Mesenteric fat pad (tissue), 1 donor: ENCODE results near the gene SNPH. TPM values are rescaled to one million over a fixed set of nuclear protein-coding genes. Genes with fewer than 3 reads are reported as not detected.

Experiments
- DNase-seq: peaks from one replicate; pipeline ENCODE4 v3.0.0-alpha.2; 2020; ENCODE audit warnings: low spot score
- total RNA-seq: library from RNA; stranded (reverse); fragmentation: NEBNext Ultra II Directional; extraction: Animal tissue kit (Norgen Biotek cat#: 25700); gene quantifications from one replicate; pipeline ENCODE4 v1.2.1, GENCODE V29; 2021
- donor health status: DM: yes; HTN: yes; CAD: no.

SNPH gene
- total RNA-seq, 1 donor from 2014 or later = 4.9 TPM

GRCh38 chr20:1305712-1306111 lies 39.6 kb downstream of the SNPH start:
- no peak for DNase-seq

- no peak for DNase-seq
Measured at GRCh38 chr20:1306316-1307135, 40.4 kb downstream of the SNPH start.

DNA sequence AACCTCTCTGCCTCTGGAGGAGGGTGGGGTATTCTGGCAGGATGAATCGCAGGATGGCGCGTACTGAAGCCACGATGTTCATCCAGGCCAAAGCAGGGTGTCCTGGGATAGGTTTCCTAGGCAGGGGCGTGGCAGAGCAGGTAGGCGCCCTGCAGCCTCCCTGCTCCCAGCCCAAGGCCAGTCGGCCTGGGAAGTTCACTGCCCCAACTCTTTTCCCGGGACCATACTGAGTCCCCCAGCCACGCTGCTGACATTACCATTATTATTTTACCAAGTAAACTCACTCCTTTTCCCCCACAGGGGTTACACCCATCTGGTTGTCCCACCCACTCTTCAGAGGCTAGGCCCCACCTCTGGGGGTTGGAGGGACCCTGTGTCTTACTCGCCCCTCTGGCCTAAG lies 41.1 kb downstream of the SNPH start:
- DNase-seq = no peak

- no peak for DNase-seq
Measured at GRCh38 chr20:1307571-1307971, 41.5 kb downstream of the SNPH start.

DNA sequence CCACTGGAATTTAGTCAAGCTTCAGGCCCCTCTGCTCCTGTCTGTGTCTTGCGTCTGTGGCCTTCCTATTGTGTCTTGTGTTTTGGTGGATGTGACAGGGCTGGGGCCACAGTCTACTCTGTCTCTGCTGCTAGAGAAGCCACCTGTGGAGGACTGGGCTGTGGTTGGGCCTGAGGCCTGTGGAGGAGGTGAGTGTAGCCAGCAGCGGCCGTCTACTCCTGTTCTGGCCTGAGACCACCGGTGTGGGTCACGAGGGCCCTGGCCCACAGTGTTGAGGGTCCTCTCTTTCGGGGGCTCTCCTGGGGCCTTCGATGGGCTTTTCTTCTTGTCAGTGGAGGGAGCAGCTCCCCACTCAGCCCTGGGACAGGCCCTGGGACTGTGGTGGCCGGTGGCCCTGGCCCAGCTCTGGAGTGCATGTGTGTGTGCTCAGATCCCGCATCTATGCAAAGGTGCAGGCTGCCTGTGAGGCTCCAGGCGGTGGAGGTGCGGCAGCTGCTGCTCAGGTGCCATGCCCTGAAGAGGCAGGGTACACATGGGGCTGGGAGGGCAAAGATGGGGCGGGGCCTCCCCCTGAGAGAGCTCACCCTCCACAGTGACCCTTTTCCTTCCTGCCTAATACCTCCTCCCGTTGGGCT lies 42.1 kb downstream of the SNPH start:
- no peak for DNase-seq

DNA sequence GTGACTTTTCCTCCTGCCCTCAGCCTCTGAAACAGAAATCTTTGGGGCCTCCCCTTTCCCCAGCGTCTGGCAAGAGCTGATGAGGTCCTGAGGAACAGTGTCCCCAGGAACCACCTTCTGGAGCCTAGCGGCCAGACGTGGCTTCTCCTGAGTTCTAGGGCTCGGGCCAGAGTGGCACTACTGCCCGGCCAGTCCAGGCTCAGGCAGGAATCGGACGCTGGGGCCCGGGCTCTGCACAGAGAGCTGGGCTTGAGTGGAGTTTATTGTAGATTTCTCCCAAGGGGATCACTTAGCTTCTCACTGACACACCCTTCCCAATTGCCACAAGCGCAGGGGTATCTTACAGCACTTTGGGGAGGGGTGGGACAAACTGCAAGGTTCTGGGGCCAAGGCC lies 42.6 kb downstream of the SNPH start:
- DNase-seq = no peak

DNA sequence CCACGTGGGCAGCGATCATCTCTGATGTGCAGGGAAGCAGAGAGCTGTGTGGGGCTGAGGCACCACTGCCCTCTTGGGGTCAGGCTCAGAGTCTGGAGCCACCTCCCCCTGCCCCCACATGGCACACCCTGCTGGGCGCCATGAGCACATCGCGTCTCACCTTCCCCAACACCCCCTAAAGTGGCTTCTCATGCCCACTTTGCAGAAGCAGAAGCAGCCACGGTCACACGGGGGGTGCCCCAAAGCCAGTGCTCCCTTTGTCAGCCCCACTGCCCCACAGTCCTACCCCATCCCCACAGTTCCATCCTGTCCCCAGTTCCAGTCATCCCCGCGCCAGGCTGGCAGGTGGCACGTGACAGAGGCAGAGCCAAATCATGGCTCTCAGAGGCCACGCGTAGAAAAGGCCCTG lies 43.3 kb downstream of the SNPH start:
- DNase-seq = no peak

DNA sequence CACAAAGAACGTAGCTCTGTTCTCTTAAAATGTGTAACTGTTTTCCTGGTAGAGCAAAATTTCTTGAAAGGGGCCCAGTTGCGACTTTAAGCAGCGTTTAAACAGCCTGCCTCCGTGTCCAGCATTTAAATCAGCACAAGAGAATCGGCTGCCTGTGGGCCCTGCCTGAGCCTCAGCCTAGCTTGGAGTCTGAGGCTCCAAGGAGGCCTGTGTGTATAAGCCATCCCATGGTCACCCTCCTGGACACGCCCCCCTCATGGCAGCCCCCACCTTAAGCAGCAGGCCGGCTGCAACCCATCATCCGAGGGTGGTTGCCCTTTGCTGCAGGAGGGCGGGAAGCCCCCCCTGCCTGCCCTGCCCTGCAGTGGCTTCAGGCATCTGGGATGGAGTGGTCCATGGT lies 44.0 kb downstream of the SNPH start:
- no peak for DNase-seq

DNA sequence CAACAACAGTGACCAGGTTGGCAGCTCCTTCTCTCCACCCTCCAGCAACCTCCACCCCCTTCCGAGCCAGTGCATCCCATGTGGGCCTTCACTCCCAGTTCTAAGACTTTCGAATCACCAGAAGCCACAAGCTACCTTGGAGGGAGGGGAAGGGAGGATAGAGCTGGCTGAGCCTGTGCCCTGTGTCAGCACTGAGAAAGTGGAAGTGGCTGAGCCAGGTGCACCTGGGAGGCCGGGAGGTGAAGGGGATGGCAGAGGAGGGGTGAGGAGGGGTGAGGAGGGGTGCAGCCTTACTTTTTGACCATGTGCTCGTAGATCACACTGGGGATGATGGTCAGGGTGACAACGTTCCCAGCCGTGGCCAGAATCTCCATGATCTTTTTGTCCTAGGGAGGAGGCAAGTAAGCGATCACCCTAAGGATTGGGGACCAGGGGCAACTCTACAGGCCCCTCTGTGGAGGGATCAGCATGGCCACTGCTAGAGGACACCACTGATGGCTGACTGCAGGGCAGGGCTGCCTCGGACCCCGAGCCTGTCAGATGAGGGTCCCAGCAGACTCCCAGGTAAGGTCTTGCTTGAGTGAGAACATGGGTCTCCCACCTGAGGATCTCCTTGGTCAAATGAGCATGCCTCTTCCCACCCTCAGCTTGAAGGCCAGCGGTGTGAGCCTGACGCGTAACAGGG lies 44.6 kb downstream of the SNPH start:
- no peak for DNase-seq

- no peak for DNase-seq
Measured at GRCh38 chr20:1312308-1312707, 46.2 kb downstream of the SNPH start.

DNA sequence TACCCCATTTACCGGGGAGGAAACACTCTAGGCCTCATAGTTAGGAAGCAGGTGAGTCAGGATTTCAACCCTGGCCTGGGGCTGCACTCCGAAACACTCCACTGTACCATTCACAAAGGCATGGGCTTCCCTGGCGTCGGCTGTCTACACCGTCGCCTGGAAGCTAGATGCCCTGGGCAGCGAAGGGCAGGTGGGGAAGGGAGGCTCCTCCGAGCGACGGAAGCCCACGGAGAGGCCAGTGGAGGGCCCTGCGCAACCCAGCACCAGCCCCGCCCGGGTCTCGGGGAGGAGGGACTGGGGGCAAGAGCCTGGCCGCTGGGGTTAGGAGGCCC lies 46.8 kb downstream of the SNPH start:
- DNase-seq = no peak

DNA sequence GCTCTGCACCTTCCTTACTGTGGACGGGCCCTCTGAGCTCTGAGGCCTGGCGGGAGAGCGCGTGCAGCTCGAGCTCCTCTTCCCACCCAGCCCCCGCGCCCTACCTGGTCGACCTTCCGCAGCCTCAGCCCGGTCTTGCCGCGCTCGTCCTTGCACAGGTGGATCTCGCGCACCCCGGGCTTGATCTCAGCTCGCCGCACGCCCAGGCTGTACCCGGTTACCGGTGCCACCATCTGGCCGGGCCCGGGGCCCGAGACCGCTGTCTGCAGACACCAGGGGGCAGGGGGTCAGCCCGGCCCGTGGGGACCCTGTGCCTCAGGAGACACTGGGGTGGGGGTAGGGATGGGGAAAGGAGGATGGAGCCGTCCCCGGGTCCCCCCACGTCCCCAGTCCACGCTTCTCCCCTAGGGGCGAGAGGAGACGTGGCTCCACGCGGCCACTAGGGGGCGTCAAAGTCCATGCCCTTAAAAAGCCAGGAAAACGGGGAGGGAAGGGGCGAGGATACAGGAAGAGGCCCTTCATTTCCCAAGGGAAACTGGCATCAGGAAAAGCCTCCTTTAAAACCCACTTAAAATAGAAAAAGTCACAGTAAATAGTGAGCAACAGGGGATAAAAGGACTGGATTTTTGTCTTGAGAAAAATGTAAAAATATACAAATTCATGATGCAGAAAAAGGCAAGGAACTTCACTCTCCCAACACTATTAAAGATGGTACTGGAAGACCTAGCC lies 47.3 kb downstream of the SNPH start:
- DNase-seq = no peak

GRCh38 chr20:1315804-1316203 lies 49.7 kb downstream of the SNPH start:
- no peak for DNase-seq

DNA sequence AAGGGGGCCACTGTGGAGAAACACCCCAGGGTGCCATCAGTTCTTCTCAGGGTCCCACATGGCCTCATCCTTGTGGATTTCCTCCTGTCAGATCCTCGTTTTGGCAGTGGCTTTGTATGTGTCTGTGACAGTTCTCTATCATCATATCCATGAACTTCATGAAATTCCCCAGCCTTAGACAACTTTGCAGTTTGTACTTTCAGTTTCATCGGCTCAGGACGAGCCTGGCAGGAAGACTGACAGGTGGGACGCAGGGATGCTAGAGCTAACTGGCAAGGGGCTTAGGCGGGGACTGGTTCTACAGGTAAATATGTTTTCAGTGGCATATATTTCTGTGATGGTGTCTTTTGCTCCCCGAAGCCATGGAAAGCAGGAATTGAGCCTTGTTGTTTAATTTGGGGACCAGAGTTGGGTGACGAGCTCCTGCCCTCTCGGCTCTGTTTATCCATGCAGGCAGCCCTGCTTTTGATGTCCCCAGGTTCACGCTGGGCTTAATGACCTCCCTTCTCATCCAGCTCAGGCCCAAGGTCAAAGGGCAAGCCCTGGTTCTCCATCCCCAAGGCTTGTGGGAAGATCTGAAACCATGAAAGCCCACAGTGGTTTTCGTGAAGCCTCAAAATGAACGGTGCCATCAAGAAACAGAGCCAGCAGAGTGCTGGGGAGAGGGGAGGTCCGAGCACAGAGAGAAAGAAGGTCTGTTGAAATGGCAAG lies 51.6 kb downstream of the SNPH start:
- DNase-seq = no peak

- no peak for DNase-seq
Measured at GRCh38 chr20:1319051-1319450, 53.0 kb downstream of the SNPH start.

DNA sequence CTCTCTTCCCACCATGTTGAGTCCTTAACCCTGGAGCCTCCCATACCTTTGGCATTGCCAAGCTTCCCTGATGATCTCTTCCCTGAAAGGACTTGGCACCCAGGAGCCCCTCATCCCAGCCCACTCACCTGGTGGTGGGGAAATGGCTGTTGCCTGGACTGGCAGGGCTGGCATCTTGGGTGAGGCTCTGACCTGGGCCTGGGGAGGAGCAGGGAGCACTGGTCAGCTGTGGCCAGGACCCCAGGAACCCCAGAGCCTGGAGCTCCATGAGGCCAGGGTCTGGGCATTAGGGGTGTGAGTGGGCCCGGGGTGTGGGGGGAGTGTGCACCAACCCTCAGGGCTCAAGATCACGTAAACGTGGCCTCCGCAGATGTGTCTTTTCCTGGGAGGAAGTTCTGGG lies 53.4 kb downstream of the SNPH start:
- DNase-seq = no peak

DNA sequence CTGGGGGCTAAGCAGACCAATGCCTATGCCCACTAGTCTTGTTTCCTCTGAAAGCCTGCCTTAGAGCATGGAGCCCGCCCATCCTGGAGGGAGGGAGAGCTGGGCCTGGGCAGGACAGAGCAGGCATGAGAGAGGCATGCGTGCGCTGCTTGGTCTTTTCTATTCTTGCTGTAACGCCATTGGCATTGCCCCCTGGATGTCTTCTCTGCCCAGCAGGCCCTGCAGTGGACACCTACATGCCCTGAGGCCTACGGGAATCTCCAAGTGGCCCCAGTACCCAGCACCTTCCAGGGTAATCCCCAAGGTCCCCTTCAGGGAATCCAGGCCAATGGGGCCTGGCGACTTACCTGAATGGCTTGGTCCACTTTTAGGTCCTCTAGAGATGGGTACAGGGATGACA lies 53.9 kb downstream of the SNPH start:
- DNase-seq = no peak

GRCh38 chr20:1320902-1321653 lies 55.0 kb downstream of the SNPH start:
- no peak for DNase-seq

DNA sequence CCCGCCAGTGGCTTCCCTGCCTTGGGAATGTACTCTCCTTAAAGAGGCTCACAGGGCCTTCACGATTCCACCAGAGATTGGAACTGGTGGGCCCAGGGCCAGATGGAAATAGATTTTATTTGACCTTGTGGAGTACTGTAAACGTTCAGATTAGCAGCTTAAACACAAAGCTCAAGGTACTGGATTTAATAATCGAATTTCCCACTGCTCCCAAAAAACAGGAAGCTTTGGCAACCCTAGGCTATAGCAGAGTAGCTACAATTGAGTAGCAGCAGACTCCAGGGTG lies 55.5 kb downstream of the SNPH start:
- no peak for DNase-seq

DNA sequence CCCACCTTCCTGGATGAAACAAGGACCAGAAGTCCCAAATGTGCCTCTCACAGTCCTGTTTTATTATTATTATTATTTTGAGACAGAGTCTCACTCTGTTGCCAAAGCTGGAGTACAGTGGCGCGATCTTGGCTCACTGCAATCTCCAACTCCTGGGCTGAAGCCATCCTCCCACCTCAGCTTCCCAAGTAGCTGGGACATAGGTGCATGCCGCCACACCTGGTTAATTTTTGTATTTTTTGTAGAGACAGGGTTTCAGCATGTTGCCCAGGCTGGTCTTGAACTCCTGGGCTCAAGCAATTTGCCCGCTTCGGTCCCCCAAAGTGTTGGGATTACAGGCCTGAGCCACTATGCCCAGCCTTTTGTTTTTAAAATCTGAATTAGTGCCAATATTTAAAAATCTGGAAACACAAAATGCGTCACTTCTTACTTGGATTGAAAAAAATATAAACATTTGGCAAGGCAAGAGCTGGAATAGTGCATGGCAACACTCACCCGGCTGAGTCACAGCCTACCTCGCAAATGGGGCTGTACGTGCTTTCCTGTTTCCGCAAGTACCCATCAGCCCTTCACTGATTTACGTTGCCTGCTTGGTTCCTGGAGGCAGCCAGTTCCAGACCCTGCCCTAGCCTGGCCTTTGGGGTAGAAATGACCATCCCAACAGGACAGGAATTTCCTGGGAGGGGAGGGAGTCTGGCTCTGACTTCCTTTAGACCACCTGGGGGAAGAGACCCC lies 56.6 kb downstream of the SNPH start:
- DNase-seq = peak; percentile 83
